Activated CD4-positive, CD25-positive, alpha-beta regulatory T cell (primary cell): ENCODE data around the gene LYPD8.

Experiments
- DNase-seq, 4 experiments: peaks; one replicate each; lab custom pipeline; 2025; lab: John Stamatoyannopoulos, UW

LYPD8 gene

GRCh38 chr1:248757784-248758195 is 2.2 kb upstream of the LYPD8 start:
- no peak for DNase-seq

DNA sequence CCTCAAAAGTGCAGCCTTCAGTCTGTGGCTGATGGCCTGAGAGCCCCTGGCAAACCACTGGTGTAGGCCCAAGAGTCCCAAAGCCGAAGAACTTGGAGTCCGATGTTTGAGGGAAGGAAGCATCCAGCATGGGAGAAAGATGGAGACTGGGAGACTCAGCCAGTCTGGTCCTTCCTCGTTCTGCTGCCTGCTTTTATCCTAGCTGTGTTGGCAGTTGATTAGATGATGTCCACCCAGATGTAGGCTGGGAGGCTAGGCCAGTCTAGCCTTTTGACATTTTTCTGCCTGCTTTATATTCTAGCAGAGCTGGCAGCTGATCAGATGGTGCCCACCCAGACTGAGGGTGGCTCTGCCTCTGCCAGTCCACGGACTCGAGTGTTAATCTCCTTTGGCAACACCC is 1.1 kb upstream of the LYPD8 start:
- DNase-seq = no peak

DNA sequence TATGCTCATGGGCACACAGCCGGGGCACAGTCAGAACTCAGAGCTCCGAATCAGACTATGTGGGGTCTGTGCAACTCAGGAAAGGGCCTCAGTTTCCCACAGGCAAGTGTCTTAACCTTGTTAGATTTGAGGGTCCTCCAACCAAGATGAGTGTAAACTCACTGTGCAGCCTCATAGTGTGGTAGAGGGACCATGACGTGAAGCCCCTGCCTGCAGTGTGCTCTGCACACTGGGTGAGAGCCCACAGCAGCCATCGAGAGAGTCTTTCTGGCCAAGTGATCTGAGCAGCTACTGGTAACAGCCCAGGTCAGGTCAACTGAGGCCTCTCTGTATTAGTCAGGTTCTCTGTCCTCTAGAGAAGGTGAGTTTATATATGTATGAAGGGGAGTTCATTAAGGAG is 592 bp upstream of the LYPD8 start:
- DNase-seq = no peak

- DNase-seq = no peak
Observed at GRCh38 chr1:248753708-248754280, 1.8 kb downstream of the LYPD8 start.

- no peak for DNase-seq
Observed at GRCh38 chr1:248753029-248753594, 2.4 kb downstream of the LYPD8 start.

- no peak for DNase-seq
Observed at GRCh38 chr1:248752161-248753028, 3.2 kb downstream of the LYPD8 start.

DNA sequence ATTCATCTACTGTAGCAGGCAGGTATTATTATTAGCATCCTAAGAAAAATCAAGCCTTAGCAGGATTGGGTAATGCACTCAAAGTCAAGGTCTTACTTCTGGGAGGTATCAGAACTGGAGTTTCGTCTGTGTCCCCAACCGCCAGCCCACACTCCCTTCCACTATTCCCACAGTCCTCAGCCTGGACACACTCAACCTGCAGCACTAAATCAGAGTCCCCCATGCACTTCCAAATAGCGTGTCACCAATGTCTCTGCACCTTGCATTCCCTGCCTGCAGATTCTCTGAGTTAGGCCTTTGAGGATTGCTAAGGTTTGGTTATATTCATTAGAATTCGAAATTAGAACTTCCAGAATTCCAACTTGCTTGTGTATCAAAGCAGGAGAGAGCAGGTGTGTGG is 3.9 kb downstream of the LYPD8 start:
- no peak for DNase-seq

DNA sequence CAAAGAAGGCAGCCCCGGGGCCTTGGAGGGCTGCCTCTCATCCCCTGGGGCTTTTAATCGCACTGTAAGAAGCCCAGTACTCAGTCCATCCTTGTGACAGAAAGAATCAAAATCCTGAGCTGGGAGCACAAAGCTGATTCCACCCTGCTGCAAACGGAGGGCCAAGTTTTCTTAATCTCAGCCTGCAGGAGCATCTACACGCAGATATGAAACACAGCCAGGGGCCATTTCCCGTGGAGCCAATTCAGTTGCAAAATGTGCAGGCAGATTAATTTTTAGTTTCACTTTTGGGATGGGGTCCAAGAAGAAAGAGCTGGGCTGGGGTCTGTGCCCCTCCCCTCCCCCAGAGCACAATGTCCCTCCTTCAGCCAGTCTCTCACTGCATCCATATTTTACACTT is 4.4 kb downstream of the LYPD8 start:
- no peak for DNase-seq

GRCh38 chr1:248750496-248750895 is 5.1 kb downstream of the LYPD8 start:
- DNase-seq = no peak

- DNase-seq = no peak
Observed at GRCh38 chr1:248748211-248748610, 7.3 kb downstream of the LYPD8 start.

- no peak for DNase-seq
Observed at GRCh38 chr1:248740876-248741275, 14.7 kb downstream of the LYPD8 start.

GRCh38 chr1:248739572-248740205 is 15.9 kb downstream of the LYPD8 start:
- no peak for DNase-seq

- DNase-seq = no peak
Observed at GRCh38 chr1:248737457-248737856, 18.1 kb downstream of the LYPD8 start.

- no peak for DNase-seq
Observed at GRCh38 chr1:248736977-248737376, 18.6 kb downstream of the LYPD8 start.

GRCh38 chr1:248733566-248733965 is 22.0 kb downstream of the LYPD8 start:
- no peak for DNase-seq

DNA sequence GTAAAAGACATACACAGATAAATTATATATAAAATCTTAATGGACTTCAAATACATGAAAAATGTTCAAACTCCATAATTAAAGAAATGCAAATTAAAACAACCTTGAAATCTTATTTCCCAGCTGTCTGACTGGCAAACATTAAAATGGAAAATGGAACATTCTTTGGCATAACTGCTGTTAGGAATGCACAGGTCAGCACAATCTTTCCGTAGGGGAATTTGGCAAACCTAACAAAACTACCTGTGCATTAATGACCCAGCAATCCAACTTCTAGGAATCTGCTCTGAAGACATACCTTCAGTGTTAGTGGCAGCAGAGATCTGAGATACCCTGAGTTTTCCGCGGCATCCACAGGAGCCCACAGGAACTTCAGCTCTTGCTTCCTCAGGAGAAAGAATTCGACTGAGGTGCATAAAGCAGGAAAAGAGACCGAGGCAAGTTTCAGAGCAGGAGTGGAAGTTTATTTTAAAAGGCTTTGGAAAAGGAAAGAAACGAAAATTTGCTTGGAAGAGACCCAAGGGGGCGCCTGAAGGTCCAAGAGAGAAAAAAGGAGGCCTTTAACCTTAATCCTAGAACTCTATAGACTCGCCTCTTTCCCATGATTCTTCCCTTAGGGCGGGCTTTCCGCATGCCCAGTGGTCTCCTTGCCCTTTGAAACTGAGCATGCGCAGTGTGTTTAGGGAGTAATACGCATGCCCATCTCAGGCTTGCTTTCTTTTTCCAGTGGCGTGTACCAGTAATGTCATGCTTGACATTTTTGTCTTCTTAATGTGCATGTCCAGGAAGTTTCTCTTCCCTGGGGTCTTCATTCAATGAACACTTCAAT is 24.8 kb downstream of the LYPD8 start:
- DNase-seq = no peak

DNA sequence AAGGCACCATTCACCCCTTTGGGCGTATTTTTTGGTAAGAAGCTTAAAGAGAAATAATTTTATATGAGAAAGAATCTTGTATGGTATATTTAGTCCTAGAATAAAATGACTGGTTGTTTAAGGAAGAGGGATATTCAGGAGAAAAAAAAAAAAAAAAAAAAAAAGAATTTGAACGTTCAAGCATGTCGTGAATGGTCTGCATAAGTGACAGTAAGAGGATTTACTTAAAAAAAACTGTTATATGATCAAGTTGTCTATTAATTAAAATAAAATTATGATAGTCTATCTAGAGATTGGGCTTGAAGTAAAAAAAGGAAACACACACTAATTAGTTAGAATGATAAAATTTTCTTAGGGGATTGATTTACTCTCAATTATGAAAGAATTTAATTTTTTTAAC is 41.3 kb downstream of the LYPD8 start:
- DNase-seq = no peak

DNA sequence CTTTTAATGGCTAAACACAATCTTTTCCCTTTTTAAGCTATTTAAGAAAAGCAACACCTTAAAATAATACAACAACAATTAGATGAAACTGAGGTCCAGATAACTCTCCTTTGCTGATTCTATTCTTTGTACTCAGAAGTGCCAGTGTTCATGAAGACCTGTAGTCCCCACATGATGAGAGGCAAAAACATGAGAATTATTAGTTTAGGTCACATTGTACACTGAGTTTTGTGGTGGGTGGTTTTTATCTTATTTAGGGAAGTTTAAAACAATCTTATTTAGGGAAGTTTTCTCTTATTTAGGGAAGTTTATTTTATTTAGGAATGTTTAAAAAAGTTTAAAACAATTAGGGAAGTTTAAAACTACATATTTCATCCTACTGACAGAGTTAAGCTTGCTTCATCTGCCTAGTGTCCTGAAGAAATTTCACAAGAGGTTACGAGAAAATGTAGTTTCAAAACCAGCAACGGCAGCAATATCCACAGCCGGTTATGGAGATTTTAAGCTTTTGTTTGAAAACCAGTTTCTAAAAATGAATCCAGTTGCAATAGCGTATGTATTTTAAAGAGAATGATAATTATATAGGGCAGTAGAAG is 45.2 kb downstream of the LYPD8 start:
- DNase-seq = no peak

GRCh38 chr1:248704606-248705005 is 51.0 kb downstream of the LYPD8 start:
- no peak for DNase-seq

DNA sequence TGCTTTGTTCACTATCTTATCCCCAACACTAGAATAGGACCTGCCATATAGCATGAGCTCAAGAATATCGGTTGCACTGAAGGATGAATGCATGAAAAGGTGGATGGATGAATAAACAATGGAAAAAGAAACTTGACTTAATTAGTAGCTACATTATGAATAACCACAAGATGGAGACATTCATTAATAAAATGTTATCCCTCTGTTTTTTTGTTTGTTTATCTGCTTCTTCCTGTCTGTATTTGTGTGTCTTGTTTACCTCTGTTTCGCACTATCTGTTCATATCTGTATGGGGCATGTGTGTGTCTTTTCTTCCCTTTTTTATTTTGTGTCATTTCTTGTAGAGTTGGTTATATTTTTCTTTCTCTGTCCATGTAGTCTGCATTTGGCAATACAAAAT is 51.9 kb downstream of the LYPD8 start:
- no peak for DNase-seq

DNA sequence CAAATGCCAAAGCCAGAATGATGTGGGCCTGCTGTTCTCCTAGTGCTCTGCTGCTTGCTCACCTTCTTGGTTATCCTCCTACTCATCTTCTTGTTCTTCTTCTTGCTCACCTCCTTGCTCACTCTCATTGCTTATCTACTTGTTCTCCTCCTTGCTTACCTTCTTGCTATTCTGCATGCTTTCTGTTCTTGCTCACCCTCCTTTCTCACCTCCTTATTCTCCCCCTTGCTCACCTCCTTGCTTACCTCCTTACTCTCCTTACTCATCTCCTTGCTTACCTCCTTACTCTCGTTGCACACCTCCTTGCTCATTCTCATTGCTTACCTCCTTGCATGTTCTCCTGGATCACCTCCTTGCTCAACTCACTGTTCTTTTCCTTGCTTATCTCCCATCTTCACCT is 52.8 kb downstream of the LYPD8 start, which contains the start of gene OR14I1:
OR14I1 (minus strand) TSS at position 53 of the 400 bp plus-strand sequence.
- DNase-seq = no peak

- no peak for DNase-seq
Observed at GRCh38 chr1:248699099-248699498, 56.5 kb downstream of the LYPD8 start.
